Sigmoid colon (tissue), 7 donors: Measurements from ENCODE around the gene GPA33. TPM values are rescaled to one million over a fixed set of nuclear protein-coding genes. Genes with fewer than 3 reads are reported as not detected.

Source experiments
- DNase-seq: peaks from one replicate; pipeline ENCODE4 v3.0.0-alpha.2; 2019
- H3K27ac ChIP-seq, 4 donors: fragments of 200-600 bp; sonication (generic); one replicate each; pipeline ENCODE4 v1.5.1; 2016 to 2019; ENCODE audit warnings: mild to moderate bottlenecking in 1 of 4
- H3K27me3 ChIP-seq, 3 donors: fragments of 200-600 bp; sonication (generic); one replicate each; pipeline ENCODE4 v1.5.1; 2019; ENCODE audit warnings: mild to moderate bottlenecking in 1 of 3
- H3K36me3 ChIP-seq, 4 donors: fragments of 200-600 bp; sonication (generic); one replicate each; pipeline ENCODE4 v1.5.1; 2016 to 2019
- H3K4me1 ChIP-seq, 4 donors: fragments of 200-600 bp; sonication (generic); one replicate each; pipeline ENCODE4 v1.5.1; 2017 to 2019
- H3K4me3 ChIP-seq, 4 donors: fragments of 200-600 bp; sonication (generic); one replicate each; pipeline ENCODE4 v1.5.1; 2017 to 2019; ENCODE audit warnings: mild to moderate bottlenecking in 2 of 4, moderate library complexity in 1 of 4
- H3K9me3 ChIP-seq, 4 donors: fragments of 200-600 bp in 3 of 4; sonication (generic) in 3 of 4; one replicate each; pipeline versions ENCODE4 v1.5.1 to v1.6.1; 2013 to 2019
- EP300 ChIP-seq, 4 donors: sonication (generic); formaldehyde crosslinking; IDR thresholded peaks; one replicate each; pipeline ENCODE4 v1.6.1; 2017; ENCODE audit warnings: antibody characterized with exemption in 4 of 4
- POLR2A ChIP-seq, 2 donors: fragments of 450-650 bp; IDR thresholded peaks; one replicate each; pipeline ENCODE4 v1.6.1; 2016; ENCODE audit warnings: antibody characterized with exemption in 2 of 2, mild to moderate bottlenecking in 2 of 2, moderate library complexity in 2 of 2
- POLR2AphosphoS5 ChIP-seq, 4 donors: sonication (generic); formaldehyde crosslinking; IDR thresholded peaks; one replicate each; pipeline ENCODE4 v1.6.1; 2017; ENCODE audit warnings: antibody characterized with exemption in 4 of 4
- WGBS, 2 donors: extraction: QIAGEN DNeasy Blood & Tissue Kit; methylation state at CpG; one replicate each; pipeline ENCODE4 v1.1.7; 2013; 5-methylcytosine and 5-hydroxymethylcytosine counted together
- intact Hi-C: fragments of 100-400 bp; cut with DNase I; formaldehyde crosslinking; loops from one replicate; pipeline ENCODE4 v1.15.1; 2023
- polyA plus RNA-seq, 3 donors: library from polyadenylated mRNA; stranded (reverse); fragments of 200-250 nt; gene quantifications; one replicate each; pipeline ENCODE4 v1.2.3, GENCODE V29; 2013
- total RNA-seq, 4 donors: library from RNA; depleted of rRNA; stranded (reverse); fragments of >200 nt; gene quantifications; one replicate each; pipeline ENCODE4 v1.1.0, GENCODE V29; 2016
- TF ChIP-seq, protein P1 (sequence below), 4 experiments: fragments of 450-650 bp in 3 of 4; fragments of 200-600 bp in 1 of 4; IDR thresholded peaks; one replicate each; pipeline ENCODE4 v1.5.1; 2016 to 2019; ENCODE audit warnings: antibody characterized with exemption in 4 of 4, mild to moderate bottlenecking in 3 of 4, moderate library complexity in 2 of 4
- donor health status: healthy with polysubstance abuse.
- donor health status: Bipolar disorder and iron deficiency.
- donor health status: healthy.

The GPA33 gene
- total and polyA plus RNA-seq, 7 donors: 0.28 to 363 (median 90.7) TPM; not detected in 2

- no peak overlapping the region for H3K4me3 ChIP-seq
- H3K9me3 ChIP-seq: no peaks in the 10 kb centered on the region
- H3K27me3 ChIP-seq: no peaks in the 10 kb centered on the region
- H3K36me3 ChIP-seq: no peaks in the 10 kb centered on the region
- WGBS, 2 donors: 38 to 77% methylated on average over 5 of the region's 5 CpGs
- no peak for DNase-seq
- TF ChIP-seq, protein P1, sequence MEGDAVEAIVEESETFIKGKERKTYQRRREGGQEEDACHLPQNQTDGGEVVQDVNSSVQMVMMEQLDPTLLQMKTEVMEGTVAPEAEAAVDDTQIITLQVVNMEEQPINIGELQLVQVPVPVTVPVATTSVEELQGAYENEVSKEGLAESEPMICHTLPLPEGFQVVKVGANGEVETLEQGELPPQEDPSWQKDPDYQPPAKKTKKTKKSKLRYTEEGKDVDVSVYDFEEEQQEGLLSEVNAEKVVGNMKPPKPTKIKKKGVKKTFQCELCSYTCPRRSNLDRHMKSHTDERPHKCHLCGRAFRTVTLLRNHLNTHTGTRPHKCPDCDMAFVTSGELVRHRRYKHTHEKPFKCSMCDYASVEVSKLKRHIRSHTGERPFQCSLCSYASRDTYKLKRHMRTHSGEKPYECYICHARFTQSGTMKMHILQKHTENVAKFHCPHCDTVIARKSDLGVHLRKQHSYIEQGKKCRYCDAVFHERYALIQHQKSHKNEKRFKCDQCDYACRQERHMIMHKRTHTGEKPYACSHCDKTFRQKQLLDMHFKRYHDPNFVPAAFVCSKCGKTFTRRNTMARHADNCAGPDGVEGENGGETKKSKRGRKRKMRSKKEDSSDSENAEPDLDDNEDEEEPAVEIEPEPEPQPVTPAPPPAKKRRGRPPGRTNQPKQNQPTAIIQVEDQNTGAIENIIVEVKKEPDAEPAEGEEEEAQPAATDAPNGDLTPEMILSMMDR (IDR thresholded peaks at IDR 0.05): no peak
- no peak for TF ChIP-seq POLR2AphosphoS5 (IDR thresholded peaks at IDR 0.05)
- no peak for TF ChIP-seq EP300 (IDR thresholded peaks at IDR 0.05)
- no peak for TF ChIP-seq POLR2A (IDR thresholded peaks at IDR 0.05)
- H3K4me1 ChIP-seq: no peaks in the 10 kb centered on the region
- intact Hi-C loops: no loop called here
- no peak overlapping the region for H3K27ac ChIP-seq
Observed at GRCh38 chr1:167095368-167095767, 5.2 kb upstream of the GPA33 start.

- no peak for TF ChIP-seq POLR2AphosphoS5 (IDR thresholded peaks at IDR 0.05)
- no peak for TF ChIP-seq EP300 (IDR thresholded peaks at IDR 0.05)
- TF ChIP-seq POLR2A (IDR thresholded peaks at IDR 0.05): no peak
- TF ChIP-seq, protein P1 (IDR thresholded peaks at IDR 0.05): no peak
- Histone ChIP-seq H3K27me3 (no peaks in the 10 kb centered on the region), H3K36me3 (no peaks in the 10 kb centered on the region), H3K27ac (no peak overlapping the region), H3K9me3 (no peaks in the 10 kb centered on the region), H3K4me3 (no peak overlapping the region), H3K4me1 (no peaks in the 10 kb centered on the region)
- 89 to 95% methylated on average over 8 of the region's 8 CpGs for WGBS, 2 donors
- DNase-seq: no peak
- intact Hi-C loops: no loop called here
Observed at GRCh38 chr1:167094690-167095089, 4.5 kb upstream of the GPA33 start.

DNA sequence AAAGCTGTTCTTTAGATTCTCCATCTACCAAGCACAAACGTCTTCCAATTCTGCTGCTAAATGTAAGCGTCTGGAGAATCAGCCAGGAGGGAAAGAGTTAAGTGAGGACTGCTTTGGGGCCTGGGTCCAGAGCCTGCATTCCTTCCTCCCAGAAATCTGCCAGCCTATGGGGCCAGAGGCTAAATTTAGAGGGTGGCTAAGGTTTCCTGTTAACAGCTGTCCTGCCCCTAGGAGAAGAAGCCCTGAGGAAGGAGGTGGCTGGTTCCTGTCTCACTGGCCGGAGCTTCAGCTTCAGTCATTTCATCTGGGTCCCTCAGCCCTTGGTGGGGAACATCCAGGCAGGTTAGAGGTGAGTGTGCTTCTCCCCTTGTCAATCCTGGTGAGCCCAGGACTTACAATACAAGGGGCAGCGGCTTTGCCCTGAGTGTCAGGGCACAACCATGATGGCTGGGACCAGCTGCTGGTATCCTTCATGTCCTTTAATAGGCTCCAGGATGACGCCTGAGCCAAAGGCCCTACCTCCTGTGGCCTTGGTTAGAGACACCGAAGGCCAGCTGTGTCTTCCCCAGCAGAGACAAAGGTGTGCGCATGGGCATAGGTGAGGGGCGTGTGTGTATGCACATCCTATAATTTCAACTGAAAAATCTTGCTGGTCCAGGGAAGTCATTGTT lies 3.8 kb upstream of the GPA33 start, which contains the start of gene STYXL2:
TSS of gene STYXL2 (plus strand) at position 230 of the 671 bp plus-strand sequence. CDS start 775 bp downstream, outside the sequence.
- no peak for TF ChIP-seq EP300 (IDR thresholded peaks at IDR 0.05)
- no peak for TF ChIP-seq POLR2AphosphoS5 (IDR thresholded peaks at IDR 0.05)
- TF ChIP-seq POLR2A (IDR thresholded peaks at IDR 0.05): no peak
- TF ChIP-seq, protein P1 (IDR thresholded peaks at IDR 0.05): no peak
- no peak within 1 kb of the TSS for H3K4me3 ChIP-seq
- intact Hi-C loops: no loop called here
- no peak for DNase-seq
- H3K9me3 ChIP-seq: no peaks in the 10 kb centered on the region
- H3K4me1 ChIP-seq: no peaks in the 10 kb centered on the region
- no peaks in the 10 kb centered on the region for H3K36me3 ChIP-seq
- H3K27me3 ChIP-seq: no peaks in the 10 kb centered on the region
- H3K27ac ChIP-seq: no peak within 1 kb of the TSS
- WGBS, 2 donors: 79 to 81% methylated on average over 8 of the region's 8 CpGs

DNA sequence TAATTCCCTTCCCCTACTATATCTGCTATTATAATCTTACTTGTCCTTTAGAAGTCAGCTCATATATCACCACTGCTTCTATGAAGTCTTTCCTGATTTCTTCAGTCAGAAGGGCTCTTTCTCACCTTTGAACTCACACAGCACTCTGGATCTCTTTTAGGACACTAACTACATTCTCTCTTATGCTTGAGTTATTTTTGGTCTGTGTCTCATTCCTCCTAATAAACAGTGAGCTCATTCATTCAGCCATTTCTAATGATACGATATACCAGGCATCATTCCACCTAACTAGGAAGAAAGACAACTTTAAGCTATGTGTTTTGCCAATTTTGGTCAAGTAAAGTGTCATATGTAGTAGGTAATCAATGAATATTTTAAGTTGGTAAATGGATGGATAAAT lies 2.5 kb upstream of the GPA33 start:
- no peak overlapping the region for H3K27ac ChIP-seq
- H3K4me3 ChIP-seq: no peak overlapping the region
- H3K36me3 ChIP-seq: no peaks in the 10 kb centered on the region
- intact Hi-C loops: no loop called here
- WGBS, 2 donors: 87 to 95% methylated on average over 1 of the region's 1 CpG
- H3K27me3 ChIP-seq: no peaks in the 10 kb centered on the region
- H3K4me1 ChIP-seq: no peaks in the 10 kb centered on the region
- H3K9me3 ChIP-seq: no peaks in the 10 kb centered on the region
- TF ChIP-seq POLR2AphosphoS5 (IDR thresholded peaks at IDR 0.05) (no peak), EP300 (IDR thresholded peaks at IDR 0.05) (no peak), POLR2A (IDR thresholded peaks at IDR 0.05) (no peak)
- TF ChIP-seq, protein P1 (IDR thresholded peaks at IDR 0.05): no peak
- DNase-seq: no peak

DNA sequence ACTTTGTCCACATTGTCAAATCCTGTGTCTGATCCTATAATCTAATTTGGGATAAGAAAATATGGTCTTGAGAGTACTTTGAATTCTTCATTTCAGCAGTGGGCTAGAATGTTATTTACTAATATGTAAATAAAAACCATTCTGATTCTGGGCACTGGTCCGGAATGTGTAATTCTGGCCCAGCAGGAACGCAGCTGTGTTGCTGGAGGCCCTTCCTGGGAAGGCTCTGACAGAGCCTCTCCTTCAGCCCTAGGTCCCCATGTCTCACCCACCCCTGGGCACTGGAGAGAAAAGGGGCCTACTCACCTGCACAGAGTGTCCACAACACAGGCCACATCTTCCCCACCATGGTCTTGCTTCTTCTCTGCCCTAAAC lies 251 bp downstream of the GPA33 start:
- intact Hi-C loops: no loop called here
- no peak overlapping the region for H3K27ac ChIP-seq

More for the DNA sequence above, 251 bp downstream of the GPA33 start:
- 6 to 72% methylated on average over 2 of the region's 2 CpGs for WGBS, 2 donors
- TF ChIP-seq POLR2AphosphoS5 (IDR thresholded peaks at IDR 0.05): no peak
- TF ChIP-seq, protein P1 (IDR thresholded peaks at IDR 0.05): no peak
- TF ChIP-seq EP300 (IDR thresholded peaks at IDR 0.05): no peak
- TF ChIP-seq POLR2A (IDR thresholded peaks at IDR 0.05): no peak
- H3K4me1 ChIP-seq: no peaks in the 10 kb centered on the region
- no peak for DNase-seq
- H3K4me3 ChIP-seq: no peak overlapping the region
- H3K27me3 ChIP-seq: no peaks in the 10 kb centered on the region
- no peaks in the 10 kb centered on the region for H3K9me3 ChIP-seq
- H3K36me3 ChIP-seq: no peaks in the 10 kb centered on the region
